ENCODE data around the gene NOLC1.
"Not testable (repeated sequence)": the region's sequence is repeated elsewhere in the genome, so short reads cannot be mapped to it uniquely, and the experiment has no call there.

NOLC1 gene

DNA sequence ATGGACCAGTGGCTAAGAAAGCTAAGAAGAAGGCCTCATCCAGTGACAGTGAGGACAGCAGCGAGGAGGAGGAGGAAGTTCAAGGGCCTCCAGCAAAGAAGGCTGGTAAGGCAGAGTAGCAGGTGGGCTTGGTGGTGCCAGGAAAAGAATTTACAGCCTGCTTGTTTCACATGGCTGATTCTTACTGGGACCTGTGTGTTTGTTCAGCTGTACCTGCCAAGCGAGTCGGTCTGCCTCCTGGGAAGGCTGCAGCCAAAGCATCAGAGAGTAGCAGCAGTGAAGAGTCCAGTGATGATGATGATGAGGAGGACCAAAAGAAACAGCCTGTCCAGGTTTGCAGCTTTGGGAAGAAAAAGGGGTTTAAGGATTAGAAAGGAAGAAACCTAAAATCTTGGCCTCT, 5.0 kb downstream of the NOLC1 start:
- no peak for DNase-seq

DNA sequence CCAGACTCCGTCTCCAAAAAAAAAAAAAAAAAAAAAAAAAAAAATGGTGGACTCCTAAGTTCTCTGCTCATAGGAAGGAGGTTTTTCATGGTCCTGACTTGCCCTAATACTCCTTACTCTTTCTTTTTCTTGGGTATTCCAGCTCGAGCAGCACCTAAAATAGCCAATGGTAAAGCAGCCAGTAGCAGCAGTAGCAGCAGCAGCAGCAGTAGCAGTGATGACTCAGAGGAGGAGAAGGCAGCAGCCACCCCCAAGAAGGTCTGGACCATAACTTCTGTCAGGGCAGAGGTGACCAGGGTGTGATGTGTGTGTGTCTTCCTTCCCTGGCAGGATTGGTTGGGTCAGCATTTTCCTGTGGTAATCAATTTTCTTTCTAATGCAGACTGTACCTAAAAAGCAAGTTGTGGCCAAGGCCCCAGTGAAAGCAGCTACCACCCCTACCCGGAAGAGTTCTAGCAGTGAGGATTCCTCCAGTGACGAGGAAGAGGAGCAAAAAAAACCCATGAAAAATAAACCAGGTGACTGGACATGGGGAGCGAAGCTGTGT, 6.9 kb downstream of the NOLC1 start:
- DNase-seq: no peak

DNA sequence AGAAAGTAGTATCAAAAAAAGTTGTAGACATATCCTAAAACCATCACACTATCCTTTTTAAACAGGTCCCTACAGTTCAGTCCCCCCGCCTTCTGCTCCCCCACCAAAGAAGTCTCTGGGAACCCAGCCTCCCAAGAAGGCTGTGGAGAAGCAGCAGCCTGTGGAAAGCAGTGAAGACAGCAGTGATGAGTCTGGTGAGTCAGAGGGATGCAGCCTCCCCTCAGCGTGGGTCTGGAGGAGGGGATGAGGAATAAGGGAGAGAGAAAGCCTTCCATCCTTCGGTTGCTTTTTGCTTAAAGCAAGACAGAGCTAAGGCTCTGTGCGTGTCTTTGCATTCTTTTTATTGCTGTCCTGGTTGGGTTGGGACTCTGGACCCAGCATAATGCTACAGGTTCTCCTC, 7.6 kb downstream of the NOLC1 start:
- DNase-seq: no peak

DNA sequence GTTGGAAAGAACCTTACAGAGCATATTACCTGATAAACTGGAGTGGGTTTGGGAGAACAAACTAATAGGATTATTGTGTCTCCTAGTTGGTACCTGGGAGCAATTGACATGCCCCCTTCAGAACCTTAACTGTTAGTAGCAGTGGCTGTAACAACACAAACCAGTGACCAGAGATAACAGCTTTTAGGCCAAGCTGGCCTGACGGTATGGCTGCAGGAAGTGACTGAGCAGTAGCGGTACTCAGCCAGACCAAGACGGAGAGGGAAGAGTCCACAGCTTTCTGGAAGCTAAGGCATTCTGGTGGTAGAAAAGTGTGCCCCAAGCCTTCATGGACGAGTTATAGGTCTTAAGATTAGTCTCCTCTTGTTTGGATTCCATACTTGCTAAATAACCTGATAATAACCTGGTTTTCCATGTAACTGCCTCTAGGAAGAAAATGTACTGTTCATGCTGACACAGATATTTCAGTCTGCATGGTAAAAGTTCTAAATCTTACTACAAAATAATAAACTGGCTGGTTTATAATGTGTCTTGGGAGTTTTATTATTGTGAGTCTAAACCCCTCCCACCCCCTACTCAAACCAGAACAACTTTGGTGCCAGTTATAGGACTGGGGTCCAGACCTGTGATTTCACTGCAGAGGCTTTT, 11.3 kb downstream of the NOLC1 start:
- DNase-seq: no peak

DNA sequence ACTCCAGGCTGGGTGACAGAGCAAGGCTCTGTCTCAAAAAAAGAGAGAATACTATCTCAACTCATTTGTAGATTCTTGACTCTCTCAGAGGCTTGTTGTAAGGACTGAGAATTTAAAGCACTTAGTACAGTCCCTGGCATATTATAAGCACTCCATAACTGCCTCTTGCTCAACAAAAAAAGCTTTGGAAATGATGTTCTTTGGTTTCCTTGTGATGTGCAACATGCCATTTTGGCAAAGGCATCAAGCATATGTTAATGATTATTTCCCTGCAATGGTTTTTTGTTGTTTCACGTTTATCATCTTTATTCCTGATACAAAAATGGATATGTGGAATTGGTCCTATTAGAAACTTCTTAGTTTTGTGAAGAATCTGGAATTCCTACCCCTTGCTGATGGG, 15.7 kb downstream of the NOLC1 start:
- no peak for DNase-seq

DNA sequence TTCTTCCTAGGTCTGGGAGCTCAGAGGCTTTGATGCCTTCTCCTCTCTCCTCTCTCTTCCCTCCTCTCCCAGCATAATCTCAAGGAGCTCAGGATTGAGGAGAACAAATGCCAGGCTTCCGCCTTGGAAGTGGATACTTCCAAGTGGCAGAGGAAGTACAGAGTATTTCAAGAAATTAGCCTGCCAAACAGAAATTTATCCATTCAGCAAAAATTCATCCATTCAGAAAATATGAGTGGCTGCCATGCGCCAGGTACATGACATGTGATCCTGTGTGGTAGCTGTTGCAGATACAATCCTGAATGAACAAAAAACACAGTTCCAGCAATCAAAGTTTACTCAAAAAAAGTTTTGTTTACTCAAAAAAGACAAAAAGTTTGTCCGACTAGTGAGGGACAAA, 18.4 kb downstream of the NOLC1 start:
- no peak for DNase-seq

DNA sequence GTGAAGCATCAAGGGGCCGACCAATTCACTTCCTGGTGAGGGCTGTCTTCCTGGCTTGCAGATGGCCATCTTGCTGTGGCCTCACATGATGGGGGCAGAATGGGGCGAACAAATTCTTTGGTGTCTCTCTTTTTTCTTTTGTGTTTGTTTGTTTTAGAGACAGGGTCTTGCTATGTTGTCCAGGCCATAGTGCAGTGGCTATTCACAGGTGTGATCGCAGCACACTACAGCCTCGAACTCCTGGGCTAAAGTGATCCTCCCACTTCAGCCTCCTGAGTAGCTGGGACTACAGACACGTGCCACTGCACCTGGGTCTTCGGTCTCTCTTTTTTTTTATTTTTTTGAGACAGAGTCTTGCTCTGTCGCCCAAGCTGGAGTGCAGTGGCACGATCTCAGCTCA, 20.1 kb downstream of the NOLC1 start:
- DNase-seq: no peak

DNA sequence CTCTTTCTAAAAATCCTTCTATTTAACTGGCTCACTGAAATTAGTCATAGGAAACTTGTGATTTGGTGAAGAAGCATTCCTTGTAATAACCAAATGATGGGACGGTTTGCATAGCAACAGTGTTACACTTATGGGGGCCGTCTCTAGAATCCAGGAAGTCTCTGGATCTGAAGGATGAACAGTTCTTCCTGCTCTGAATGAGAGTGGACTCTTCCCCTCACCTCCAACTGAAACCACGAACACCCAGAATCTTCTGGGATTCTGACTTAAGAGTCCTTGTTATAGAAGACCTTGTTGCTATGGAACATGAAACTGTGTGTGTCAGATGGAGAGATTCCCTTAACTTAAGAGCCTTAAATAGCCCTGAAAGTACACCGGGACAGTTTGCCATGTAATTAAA, 23.2 kb downstream of the NOLC1 start:
- DNase-seq: no peak

DNA sequence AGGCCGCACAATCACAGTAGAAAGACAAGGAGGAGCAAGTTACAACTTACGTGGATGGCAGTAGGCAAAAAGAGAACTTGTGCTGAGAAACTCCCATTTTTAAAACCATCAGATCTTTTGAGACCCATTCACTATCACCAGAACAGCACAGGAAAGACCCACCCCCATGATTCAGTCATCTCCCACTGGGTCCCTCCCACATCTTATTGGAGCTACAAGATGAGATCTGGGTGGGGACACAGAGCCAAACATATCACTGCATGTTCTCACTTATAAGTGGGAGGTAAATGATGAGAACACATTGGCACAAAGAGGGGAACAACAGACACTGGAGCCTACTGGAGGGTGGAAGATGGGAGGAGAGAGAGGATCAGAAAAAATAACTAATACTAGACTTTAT, 32.4 kb downstream of the NOLC1 start:
- no peak for DNase-seq

DNA sequence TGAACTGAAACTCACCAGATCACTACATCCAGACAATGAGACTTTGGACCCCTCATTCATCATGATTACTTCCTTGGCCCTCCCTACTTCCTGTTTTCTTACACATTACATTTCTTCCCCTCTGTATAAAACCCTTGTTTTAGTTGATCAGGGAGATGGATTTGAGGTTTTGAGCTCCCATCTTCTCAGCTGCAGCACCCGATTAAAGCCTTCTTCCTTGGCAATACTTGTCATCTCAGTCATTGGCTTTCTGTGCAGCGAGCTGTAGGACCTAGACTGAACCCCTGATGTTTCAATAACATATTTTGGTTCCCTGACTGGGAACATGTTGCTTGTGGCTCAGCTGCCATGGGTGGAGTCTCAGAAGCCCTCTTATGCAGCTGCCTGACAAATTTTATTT, 33.1 kb downstream of the NOLC1 start:
- no peak for DNase-seq

DNA sequence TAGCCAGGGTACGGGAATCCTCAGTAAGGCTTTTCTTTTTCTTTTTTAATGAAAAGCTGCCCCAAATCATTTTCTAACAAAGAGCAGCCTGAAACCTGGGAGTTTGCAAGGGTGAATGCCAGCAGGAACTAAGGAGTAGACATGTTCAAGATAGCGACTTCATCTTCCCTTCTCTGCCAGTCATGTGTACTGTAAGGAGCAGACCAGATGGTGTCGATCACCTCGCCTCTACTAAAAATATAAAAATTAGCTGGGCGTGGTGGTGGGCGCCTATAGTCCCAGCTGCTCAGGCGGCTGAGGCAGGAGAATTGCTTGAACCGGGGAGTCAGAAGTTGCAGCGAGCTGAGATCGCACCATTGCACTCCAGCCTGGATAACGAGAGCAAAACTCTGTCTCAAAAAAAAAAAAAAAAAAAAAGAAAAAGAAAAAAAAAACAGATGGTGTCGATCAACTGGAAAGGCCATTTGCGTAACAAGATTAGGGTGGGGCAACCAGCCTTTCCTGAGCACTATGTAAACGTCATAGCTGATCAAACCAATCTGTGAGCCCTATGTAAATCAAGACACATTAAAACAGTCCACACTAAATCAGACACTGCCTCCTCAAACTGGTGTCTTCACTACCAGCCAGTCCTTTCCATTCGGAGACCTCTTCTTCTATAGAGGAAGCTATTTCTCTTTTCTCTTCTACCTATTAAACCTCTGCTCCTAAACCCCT, 33.8 kb downstream of the NOLC1 start:
- no peak for DNase-seq

DNA sequence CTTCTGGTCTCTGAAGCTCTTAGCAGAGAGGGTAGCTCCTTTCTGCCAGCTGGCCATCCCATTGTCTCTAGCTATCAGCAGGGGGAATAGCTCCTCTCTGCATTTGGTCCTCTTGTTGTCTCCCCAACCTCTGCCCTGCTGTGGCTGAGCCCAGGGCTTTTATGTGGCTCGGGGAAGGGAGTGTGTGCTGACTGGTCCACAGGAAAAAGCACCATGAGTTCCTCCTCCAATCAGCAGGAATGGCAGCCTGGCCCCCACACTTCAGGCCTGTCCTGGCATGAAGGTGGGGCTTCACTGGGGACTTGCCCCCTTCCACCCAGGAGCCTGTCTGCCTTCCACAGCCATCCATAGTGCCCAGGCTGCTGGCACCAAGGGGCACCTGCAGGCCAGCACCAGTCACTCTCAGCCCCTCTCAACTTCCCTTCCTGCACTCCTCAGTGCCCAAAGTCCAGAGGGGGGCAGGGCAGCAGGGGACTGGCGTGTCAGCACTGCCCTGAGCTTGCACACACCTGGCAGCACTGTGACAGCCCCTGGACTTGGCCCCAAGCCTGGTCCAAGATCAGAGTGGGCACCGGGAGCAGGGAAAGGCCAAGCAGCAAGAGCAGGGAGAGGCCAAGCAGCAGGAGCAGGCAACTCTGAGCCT, 36.2 kb downstream of the NOLC1 start:
- DNase-seq: no peak

DNA sequence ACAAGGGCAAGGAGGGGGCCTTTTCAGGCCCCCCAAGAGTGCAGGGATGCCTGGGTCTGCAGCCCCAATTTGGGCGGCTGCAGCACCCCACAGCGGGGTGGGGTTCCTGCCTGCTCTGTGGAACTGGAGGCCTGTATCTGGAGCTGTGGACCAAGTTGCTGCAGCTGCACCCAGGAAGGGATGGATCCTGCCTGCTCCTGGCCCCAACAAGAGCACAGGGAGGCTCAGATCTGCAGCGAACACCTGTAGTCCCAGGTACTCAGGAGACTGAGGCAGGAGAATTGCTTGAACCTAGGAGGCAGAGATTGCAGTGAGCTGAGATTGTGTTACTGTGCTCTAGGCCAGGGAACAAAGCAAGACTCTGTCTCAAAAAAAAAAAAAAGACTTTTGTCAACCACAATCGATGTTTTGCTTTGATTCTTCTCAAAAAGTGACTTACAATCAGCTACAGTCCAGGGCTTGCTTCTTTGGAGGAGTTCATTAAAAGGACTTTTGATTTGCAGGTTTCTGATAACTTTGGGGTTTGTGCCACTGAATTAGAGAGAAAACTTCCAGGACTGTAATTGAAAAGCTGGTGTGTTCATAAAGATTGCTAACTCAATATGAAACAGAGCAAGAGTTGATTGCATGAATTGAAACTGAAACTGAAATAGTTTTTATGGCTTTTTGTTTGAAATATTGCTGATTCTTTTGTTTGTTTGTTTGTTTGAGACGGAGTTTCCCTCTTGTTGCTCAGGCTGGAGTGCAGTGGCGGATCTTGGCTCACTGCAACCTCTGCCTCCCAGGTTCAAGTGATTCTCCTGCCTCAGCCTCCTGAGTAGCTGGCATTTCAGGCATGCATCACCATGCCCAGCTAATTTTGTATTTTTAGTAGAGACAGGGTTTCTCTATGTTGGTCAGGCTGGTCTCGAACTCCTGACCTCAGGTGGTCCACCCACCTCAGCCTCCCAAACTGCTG, 37.0 kb downstream of the NOLC1 start:
- not testable (repeated sequence) for DNase-seq

DNA sequence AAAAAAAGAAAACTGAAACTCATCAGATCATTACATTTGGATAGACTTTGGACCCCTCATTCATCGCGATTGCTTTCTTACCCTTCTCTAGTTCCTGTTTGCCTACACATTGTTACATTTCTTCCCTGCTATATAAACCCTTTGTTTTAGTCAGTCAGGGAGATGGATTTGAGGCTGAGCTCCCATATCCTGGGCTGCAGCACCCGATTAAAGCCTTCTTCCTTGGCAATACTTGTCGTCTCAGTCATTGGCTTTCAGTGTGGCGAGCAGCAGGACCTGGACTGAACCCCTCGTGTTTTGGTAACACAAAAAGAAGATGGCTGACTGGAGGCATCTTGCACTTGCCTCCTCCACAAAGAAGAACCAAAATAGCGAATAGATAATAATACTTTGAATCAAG, 39.8 kb downstream of the NOLC1 start:
- no peak for DNase-seq

DNA sequence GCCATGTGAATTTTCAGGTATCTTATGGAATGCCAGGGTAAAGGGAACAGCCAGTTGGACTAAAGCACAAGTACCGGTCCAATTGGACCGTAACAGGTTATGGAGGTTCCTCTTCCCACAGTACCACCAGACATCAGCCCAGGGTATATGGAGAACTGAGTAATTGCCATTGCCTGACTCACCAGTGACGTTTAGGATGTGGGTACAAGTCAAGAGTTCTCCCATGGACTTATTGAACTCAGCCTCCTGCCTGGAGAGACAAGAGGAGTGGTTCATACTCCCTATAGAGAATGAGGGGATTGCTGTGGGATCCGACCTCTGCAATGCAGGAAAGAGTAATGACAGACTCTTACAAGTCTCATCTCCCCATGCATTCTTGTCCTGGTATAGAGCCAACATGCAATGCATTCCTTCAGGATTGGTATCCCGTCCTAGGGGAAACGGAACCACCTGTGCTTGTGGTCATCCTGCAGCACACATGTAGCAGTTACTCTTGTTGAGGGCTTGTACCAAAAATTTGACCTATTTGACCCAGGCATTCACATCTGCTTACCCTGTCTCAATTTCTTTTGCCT, 43.2 kb downstream of the NOLC1 start:
- no peak for DNase-seq

DNA sequence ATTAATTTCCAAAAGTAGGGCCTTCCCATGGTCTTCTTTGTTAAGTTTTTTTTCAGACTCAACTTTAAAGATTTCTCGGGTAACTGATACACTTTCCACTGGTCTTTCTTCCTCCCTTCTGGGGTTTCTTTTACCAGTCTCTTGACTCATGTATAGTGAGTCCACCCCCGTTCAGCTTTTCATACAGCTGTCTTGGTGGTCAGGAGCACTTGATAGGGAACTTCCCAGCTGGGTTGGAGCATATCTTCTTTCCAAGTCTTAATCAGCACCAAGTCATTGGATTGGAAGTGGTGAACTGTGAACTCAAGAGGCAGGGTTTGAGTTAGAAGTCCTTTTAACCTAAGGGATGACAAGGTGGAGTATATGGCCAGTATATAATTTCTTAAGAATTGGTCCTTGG, 44.7 kb downstream of the NOLC1 start:
- no peak for DNase-seq

DNA sequence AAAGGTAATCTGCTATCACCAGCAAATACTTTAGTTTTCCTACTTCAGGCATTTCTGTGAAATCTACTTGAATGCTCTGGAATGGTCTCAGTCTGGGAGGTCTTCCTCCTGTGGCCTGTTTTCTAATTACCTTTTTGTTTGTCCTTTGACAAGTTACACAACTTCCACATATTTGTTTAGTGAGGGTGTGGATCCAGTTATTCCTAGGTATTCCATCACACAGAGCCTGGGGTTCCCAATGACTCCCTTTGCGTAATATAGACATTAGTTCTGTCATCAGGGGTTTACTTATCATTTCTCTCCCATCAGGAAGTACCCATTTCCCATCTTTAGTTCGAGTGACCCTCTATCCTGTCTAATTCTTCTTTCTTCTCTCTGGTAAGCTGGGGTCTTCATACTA, 45.8 kb downstream of the NOLC1 start:
- no peak for DNase-seq

DNA sequence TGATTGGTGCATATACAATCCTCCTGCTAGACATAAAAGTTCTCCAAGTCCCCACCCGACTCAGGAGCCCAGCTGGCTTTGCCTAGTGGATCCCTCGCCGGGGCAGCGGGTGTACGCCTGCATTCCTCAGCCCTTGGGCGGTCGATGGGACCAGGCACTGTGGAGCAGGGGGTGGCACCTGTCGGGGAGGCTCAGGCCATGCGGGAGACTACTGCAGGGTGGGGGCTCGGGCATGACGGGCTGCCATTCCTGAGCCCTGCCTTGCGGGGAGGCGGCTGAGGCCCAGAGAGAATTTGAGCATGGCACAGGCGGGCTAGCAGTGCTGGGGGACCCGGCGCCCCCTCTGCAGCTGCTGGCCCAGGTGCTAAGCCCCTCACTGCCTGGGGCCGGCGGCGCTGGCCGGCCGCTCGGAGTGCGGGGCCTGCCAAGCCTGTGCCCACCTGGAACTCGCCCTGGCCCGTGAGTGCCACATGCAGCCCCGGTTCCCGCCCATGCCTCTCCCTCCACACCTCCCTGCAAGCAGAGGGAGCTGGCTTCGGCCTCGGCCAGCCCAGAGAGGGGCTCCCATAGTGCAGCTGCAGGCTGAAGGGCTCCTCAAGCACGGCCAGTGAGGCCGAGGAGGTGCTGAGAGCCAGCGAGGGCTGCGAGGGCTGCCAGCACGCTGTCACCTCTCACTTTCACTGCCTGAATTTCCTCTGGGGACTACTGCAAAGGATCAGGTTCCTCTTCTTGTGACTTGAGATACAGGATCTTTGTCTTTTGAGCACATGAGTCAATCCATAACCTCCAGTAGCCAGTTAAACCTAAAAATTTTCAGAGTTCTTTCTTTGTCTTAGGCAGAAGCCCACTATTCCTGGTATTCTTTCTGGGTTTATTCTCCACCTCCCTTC, 48.8 kb downstream of the NOLC1 start:
- DNase-seq: no peak

DNA sequence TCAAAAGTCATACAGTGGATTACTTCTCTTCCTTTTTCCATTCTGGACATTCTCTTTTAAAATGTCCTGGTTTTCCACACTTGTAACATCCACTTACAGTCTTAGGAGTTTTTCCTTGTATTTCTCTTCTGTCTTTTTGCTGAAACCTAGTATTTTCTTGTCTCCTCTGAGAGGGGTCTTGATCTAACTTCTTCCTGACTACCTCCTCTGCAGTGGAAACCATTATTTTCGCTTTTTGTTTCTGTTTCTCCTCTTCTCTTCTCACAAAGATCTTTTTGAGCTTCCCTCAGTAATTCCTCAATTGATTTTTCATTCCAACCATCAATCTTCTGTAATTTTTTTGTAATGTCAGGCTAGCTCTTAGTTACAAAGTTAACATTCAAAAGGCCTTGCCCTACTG, 50.2 kb downstream of the NOLC1 start:
- DNase-seq: no peak

DNA sequence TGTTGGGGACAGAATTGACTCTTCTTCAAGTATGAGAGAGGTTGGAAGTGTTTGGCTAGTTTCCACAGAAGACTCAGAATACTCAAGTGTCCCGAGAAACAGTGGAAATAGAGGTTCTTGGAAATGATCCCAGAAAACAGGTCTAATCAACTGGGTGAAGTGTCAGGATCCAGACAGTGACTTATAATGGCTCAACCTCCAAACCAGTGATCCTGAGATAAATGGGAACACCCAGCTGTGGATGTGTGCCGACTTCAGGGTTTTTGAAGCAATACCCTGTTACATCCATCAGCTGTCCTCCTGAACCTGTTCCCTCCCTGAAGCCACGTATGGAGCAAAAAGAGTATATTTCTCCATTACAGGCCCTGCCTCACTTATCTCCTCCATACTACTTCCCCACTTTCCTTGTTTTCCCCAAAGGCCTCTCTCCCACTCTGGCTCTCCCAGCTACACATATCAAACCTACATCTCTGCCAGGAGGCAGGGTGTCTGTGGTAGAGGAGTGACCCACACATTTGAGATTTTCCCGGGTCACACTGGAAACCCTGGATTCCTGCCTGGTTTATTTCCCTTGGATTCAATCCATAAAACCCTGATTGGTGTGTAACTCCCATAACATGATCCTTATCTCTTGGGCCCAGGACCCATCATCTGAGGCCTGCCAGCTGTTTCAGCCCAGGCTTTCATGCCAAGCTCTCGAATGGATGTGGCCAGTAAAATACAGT, 56.3 kb downstream of the NOLC1 start:
- no peak for DNase-seq
